Fibroblast of mammary gland (primary cell): ENCODE measurements around the gene FARS2.

ENCODE experiments used
- DNase-seq: peaks from one replicate; pipeline ENCODE4 v3.0.0-alpha.2; 2010; ENCODE audit warnings: low read depth
- H3K4me3 ChIP-seq: 2 replicates; pipeline ENCODE4 v1.5.1; 2011; ENCODE audit warnings: low read depth, mild to moderate bottlenecking, low read length, moderate library complexity; ENCODE audit not compliant: control insufficient read depth
- CTCF ChIP-seq: conservative IDR thresholded peaks from 2 replicates; pipeline ENCODE4 v1.5.1; 2011; ENCODE audit warnings: low read depth, low read length, inconsistent platforms; ENCODE audit not compliant: control insufficient read depth, insufficient read depth

The FARS2 gene

GRCh38 chr6:5752391-5752680, 491.0 kb downstream of the FARS2 start:
- H3K4me3 ChIP-seq, result no peak overlapping the region
- TF ChIP-seq CTCF, result no peak
- DNase-seq, result peak; percentile 80

GRCh38 chr6:5753209-5753608, 491.9 kb downstream of the FARS2 start:
- no peak for TF ChIP-seq CTCF

GRCh38 chr6:5754904-5755303, 493.6 kb downstream of the FARS2 start:
- TF ChIP-seq CTCF, result no peak
- H3K4me3 ChIP-seq, result no peak overlapping the region
- no peak for DNase-seq

More at GRCh38 chr6:5753209-5753608, 491.9 kb downstream of the FARS2 start:
- DNase-seq, result no peak
- H3K4me3 ChIP-seq, result no peak overlapping the region

GRCh38 chr6:5759571-5759970, 498.3 kb downstream of the FARS2 start:
- no peak for DNase-seq
- no peak for TF ChIP-seq CTCF
- H3K4me3 ChIP-seq, result no peak overlapping the region

GRCh38 chr6:5761370-5761769, 500.1 kb downstream of the FARS2 start:
- DNase-seq, result peak; percentile 41
- TF ChIP-seq CTCF, result no peak
- no peak overlapping the region for H3K4me3 ChIP-seq

GRCh38 chr6:5762561-5762968, 501.3 kb downstream of the FARS2 start:
- DNase-seq, result peak; percentile 35
- no peak overlapping the region for H3K4me3 ChIP-seq
- no peak for TF ChIP-seq CTCF

GRCh38 chr6:5763407-5763806, 502.1 kb downstream of the FARS2 start:
- no peak overlapping the region for H3K4me3 ChIP-seq
- peak; percentile 72 for DNase-seq
- no peak for TF ChIP-seq CTCF
